ENCODE results near the gene AOC2.
"Not testable (repeated sequence)": the region's sequence is repeated elsewhere in the genome, so short reads cannot be mapped to it uniquely, and the experiment has no call there.

AOC2 gene

GRCh38 chr17:42883802-42884558, 39.6 kb downstream of the AOC2 start:
- no peak for DNase-seq

DNA sequence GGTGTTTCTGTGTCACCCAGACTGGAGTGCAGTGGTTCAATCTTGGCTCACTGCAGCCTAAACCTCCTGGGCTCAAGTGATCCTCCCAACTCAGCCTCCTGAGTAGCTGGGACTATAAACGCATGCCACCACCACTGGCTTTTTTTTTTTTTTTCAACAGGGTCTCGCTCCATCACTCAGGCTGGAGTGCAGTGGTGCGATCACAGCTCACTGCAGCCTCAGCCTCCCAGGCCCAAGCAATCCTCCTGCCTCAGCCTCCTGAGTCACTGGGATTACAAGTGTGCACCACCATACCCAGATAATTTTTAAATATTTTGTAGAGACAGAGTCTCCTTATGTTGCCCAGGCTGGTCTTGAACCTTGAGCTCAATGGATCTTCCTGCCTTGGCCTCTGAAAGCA, 41.4 kb downstream of the AOC2 start:
- not testable (repeated sequence) for DNase-seq

DNA sequence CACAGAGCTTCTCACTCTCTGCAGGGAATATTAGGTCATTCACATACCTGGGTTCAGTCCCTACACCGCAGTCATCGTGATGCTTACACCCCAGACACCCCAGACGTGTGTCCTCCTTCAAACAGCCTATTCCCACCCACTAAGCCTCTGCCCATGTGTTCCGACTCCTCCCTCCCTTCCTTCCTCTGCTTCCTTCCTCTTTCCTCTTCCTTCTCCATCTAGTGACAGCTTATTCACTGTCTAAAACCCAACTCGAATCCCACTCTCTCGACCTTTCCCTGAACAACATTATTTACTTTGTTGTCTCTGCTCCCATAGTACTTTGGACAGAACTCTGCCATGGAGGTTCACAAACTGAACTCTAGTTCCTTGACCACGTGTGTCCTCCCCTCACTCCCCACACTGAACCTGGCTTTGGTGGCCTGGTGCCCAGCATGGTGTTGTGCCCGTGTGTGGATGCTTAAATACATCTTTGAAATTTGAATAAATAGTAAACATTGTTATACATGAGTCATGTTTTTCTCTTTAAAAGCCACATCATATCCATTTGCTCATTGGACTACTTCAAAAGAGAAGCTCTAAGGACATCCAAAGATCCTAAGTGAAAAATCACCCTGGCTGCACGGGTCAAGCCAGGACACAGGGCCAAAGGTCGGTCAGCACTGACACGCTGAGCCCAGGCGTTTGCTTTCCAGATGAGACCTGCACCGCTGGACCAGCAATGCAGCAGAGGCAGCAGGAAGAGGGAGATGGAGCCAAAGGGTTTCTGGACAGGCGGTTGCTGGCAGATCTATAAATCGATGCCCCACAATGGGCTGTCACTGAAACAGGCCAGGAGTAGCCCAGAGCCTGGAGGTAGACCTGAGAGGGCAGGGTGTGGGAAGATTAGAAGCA, 42.1 kb downstream of the AOC2 start:
- no peak for DNase-seq

GRCh38 chr17:42889809-42890208, 45.4 kb downstream of the AOC2 start:
- no peak for DNase-seq

GRCh38 chr17:42891539-42892152, 47.3 kb downstream of the AOC2 start:
- DNase-seq: no peak

DNA sequence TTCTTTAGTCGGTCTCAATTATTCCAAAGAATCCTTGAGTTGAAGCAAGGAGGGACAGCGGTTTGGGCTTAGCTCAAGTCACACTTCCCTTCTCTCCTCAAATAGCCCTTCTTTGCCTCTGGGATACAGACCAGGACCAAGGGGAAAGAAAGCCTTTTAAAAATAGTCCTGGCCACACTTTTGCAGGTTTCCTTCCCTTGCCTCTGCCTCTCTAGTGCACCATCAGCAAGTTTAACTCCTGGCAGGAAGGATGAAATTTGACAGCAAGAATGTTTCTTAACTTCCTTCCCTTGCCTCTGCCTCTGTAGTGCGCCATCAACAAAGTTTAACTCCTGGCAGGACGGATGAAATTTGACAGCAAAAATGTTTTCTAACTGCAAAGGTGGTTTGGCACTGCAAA, 49.0 kb downstream of the AOC2 start:
- no peak for DNase-seq

DNA sequence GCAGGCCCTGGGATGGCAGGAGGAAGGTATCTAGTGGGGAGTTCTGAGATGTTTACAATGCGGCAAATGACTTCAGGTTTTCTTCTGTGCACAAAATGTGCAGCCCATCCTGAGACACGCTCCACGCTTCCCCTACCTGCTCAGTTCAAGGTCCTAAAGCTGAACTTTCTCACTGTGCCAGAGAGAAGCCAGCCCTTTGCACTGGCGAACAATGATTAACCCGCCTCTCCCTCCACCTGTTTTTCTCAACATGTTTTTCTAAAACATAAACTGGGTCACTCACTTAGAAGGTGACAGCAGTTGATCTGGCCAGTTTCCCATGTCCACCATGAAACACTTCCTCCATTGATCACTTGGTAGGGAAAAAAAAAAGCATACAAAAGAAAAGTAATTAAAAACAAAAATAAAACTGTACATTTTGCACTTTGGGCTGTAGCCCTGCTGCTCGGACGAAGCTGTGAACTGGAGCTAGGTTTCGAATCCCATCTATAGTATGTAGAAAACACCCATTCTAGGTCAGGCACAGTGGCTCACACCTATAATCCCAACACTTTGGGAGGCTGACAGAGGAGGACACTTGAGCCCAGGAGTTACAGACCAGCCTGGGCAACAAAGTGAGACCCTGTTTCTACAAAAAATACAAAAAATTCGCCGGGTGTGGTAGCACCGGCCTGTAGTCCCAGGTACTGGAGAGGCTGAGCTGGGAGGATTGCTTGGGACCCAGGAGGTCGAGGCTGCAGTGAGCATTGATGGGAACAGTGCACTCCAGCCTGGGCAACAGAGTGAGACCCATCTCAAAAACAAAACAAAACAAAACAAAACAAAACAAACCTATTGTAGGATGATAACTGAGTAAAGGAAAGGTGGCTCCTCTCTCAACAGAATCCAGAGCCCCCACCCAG, 50.2 kb downstream of the AOC2 start:
- DNase-seq: no peak

DNA sequence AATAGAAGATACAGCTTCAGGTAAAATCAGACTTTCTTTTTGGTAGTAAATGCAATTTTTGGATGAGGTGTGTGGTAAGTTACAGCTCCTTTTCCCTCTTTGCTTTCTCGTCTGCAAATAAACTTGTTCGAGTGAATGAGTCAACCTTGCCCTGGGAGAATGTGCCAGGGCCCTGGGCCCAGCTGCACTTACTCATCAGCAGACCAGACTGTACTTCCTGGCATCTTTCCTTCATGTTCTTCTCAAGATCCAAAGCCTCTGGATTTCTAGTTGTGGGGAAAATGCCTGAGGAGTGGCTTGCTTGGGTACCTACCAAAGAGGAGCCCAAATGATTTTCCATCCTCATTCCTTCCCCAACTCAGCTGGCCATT, 50.8 kb downstream of the AOC2 start:
- no peak for DNase-seq

DNA sequence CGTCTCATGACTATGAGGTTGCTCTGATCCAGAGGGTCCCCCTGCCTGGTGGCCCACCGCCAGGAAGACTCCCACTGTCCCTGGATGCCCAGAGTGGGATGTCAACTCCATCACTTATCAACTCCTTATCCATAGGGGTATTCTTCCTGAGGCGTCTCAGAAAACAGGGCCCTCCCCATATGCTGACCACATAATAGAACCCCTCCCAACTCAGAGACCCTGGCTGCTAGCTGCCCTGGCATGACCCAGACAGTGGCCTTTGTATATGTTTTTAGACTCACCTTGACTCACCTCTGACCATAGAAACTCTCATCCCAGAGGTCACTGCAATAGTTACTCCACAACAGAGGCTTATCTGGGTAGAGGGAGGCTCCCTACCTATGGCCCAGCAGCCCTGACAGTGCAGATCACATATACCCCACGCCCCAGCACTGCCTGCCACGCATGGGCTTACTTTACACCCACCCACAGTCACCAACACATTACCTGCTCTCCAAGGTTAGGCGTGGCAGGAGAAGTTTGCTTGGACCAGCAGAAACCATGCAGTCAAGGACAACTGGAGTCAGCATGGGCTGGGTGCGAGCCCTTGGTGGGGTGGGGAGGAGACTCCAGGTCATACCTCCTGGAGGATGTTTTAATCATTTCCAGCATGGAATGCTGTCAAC, 53.9 kb downstream of the AOC2 start:
- no peak for DNase-seq

DNA sequence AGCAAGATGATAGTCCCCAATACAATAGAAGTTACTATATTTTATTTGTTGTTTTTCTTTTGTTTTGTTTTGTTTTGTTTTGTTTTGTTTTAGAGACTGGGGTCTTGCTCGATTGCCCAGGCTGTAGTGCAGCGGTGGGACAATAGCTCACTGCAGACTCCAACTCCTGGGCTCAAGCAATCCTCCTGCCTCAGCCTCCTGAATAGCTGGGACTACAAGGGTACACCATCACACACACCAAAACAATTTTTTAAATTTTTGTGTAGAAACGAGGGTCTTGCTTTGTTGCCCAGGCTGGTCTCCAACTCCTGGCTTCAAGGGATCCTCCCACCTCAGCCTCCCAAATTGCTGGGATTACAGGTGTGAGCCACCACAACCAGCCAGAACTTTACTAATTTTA, 55.6 kb downstream of the AOC2 start:
- DNase-seq: not testable (repeated sequence)

Data from cortex of kidney (tissue), 1 donor.